HEK293 (cell line): Measurements from ENCODE around the gene PTBP1.

ENCODE experiments used
- MYNN ChIP-seq: fragments of 450-650 bp; formaldehyde crosslinking; IDR thresholded peaks from 2 replicates; pipeline ENCODE4 v1.5.1; 2016; ENCODE audit warnings: missing biosample characterization, missing genetic modification characterization, borderline replicate concordance
- SETDB1 ChIP-seq: IDR thresholded peaks from one replicate; pipeline ENCODE4 v1.6.1; 2017; ENCODE audit warnings: mild to moderate bottlenecking, low read length, moderate library complexity, mixed read lengths; ENCODE audit not compliant: insufficient read length
- TCF7L2 ChIP-seq: IDR thresholded peaks from 2 replicates; pipeline ENCODE4 v1.6.1; 2011; ENCODE audit warnings: low read depth, mild to moderate bottlenecking, inconsistent platforms, low read length, moderate library complexity, borderline replicate concordance
- YY1 ChIP-seq: fragments of 450-650 bp; formaldehyde crosslinking; IDR thresholded peaks from 2 replicates; pipeline ENCODE4 v1.5.1; 2018; ENCODE audit warnings: missing biosample characterization, missing genetic modification characterization
- ZNF274 ChIP-seq, 2 experiments: fragments of 200-500 bp in 1 of 2; fragments of 450-650 bp in 1 of 2; sonication (Bioruptor generic) in 1 of 2; formaldehyde crosslinking in 1 of 2; IDR thresholded peaks; 2 replicates each; pipeline versions ENCODE4 v1.5.1 to v1.6.1; 2014 to 2016; ENCODE audit warnings: borderline replicate concordance in 1 of 2, inconsistent platforms in 1 of 2, low read length in 1 of 2, missing biosample characterization in 1 of 2, missing genetic modification characterization in 1 of 2
- ZNF335 ChIP-seq: fragments of 450-650 bp; formaldehyde crosslinking; conservative IDR thresholded peaks from 2 replicates; pipeline ENCODE4 v1.5.1; 2016; ENCODE audit warnings: missing biosample characterization, missing genetic modification characterization
- ZNF501 ChIP-seq: fragments of 450-650 bp; formaldehyde crosslinking; IDR thresholded peaks from 2 replicates; pipeline ENCODE4 v1.5.1; 2016; ENCODE audit warnings: missing biosample characterization, missing genetic modification characterization
- ZNF600 ChIP-seq: fragments of 450-650 bp; formaldehyde crosslinking; IDR thresholded peaks from 2 replicates; pipeline ENCODE4 v1.5.1; 2016; ENCODE audit warnings: missing biosample characterization, missing genetic modification characterization
- ZNF785 ChIP-seq: fragments of 450-650 bp; formaldehyde crosslinking; IDR thresholded peaks from 2 replicates; pipeline ENCODE4 v1.5.1; 2016; ENCODE audit warnings: missing biosample characterization, missing genetic modification characterization
- TF ChIP-seq, protein P1 (sequence below): fragments of 450-650 bp; formaldehyde crosslinking; IDR thresholded peaks from 2 replicates; pipeline ENCODE4 v1.5.1; 2016; ENCODE audit warnings: missing biosample characterization, missing genetic modification characterization
- TF ChIP-seq, protein P2 (sequence below): fragments of 450-650 bp; formaldehyde crosslinking; IDR thresholded peaks from 2 replicates; pipeline ENCODE4 v1.5.1; 2016; ENCODE audit warnings: missing biosample characterization, missing genetic modification characterization
- TF ChIP-seq, protein P3 (sequence below): fragments of 450-650 bp; formaldehyde crosslinking; IDR thresholded peaks from 2 replicates; pipeline ENCODE4 v1.5.1; 2016; ENCODE audit warnings: missing biosample characterization, missing genetic modification characterization
- TF ChIP-seq, protein P4 (sequence below): fragments of 450-650 bp; formaldehyde crosslinking; IDR thresholded peaks from 2 replicates; pipeline ENCODE4 v1.5.1; 2016; ENCODE audit warnings: missing biosample characterization, missing genetic modification characterization, low read depth

DNA sequence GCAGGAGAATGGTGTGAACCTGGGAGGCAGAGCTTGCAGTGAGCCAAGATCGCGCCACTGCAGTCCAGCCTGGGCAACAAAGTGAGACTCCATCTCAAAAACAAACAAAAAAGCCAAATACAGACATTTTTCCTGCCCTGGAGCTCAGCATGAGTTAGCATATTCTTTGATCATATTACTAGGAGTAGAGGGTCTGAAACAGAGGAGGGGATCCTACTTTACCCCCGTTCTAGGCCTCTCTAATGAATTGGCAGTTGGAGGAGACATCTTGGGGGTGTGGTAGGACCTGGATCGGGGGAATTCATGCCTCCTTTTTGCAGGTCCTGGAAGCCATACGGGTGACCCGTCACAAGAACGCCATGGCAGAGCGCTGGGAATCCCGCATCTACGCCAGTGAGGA lies 34.1 kb upstream of the PTBP1 start:
- TF ChIP-seq TCF7L2 (no peak), SETDB1 (no peak), ZNF274 (IDR thresholded peaks at IDR 0.05; ENCODE audit: low read length) (no peak), ZNF274 (tag by site-specific recombination; IDR thresholded peaks at IDR 0.05; ENCODE audit: borderline replicate concordance) (no peak), MYNN (no peak), ZNF335 (tag by site-specific recombination) (no peak), ZNF600 (tag by site-specific recombination) (no peak), ZNF785 (tag by site-specific recombination) (no peak), YY1 (tag by site-specific recombination) (no peak), ZNF501 (tag by site-specific recombination) (no peak)
- TF ChIP-seq, protein P1, sequence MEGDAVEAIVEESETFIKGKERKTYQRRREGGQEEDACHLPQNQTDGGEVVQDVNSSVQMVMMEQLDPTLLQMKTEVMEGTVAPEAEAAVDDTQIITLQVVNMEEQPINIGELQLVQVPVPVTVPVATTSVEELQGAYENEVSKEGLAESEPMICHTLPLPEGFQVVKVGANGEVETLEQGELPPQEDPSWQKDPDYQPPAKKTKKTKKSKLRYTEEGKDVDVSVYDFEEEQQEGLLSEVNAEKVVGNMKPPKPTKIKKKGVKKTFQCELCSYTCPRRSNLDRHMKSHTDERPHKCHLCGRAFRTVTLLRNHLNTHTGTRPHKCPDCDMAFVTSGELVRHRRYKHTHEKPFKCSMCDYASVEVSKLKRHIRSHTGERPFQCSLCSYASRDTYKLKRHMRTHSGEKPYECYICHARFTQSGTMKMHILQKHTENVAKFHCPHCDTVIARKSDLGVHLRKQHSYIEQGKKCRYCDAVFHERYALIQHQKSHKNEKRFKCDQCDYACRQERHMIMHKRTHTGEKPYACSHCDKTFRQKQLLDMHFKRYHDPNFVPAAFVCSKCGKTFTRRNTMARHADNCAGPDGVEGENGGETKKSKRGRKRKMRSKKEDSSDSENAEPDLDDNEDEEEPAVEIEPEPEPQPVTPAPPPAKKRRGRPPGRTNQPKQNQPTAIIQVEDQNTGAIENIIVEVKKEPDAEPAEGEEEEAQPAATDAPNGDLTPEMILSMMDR (tag by site-specific recombination), result no peak
- TF ChIP-seq, protein P2, sequence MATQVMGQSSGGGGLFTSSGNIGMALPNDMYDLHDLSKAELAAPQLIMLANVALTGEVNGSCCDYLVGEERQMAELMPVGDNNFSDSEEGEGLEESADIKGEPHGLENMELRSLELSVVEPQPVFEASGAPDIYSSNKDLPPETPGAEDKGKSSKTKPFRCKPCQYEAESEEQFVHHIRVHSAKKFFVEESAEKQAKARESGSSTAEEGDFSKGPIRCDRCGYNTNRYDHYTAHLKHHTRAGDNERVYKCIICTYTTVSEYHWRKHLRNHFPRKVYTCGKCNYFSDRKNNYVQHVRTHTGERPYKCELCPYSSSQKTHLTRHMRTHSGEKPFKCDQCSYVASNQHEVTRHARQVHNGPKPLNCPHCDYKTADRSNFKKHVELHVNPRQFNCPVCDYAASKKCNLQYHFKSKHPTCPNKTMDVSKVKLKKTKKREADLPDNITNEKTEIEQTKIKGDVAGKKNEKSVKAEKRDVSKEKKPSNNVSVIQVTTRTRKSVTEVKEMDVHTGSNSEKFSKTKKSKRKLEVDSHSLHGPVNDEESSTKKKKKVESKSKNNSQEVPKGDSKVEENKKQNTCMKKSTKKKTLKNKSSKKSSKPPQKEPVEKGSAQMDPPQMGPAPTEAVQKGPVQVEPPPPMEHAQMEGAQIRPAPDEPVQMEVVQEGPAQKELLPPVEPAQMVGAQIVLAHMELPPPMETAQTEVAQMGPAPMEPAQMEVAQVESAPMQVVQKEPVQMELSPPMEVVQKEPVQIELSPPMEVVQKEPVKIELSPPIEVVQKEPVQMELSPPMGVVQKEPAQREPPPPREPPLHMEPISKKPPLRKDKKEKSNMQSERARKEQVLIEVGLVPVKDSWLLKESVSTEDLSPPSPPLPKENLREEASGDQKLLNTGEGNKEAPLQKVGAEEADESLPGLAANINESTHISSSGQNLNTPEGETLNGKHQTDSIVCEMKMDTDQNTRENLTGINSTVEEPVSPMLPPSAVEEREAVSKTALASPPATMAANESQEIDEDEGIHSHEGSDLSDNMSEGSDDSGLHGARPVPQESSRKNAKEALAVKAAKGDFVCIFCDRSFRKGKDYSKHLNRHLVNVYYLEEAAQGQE, result no peak
- TF ChIP-seq, protein P3, sequence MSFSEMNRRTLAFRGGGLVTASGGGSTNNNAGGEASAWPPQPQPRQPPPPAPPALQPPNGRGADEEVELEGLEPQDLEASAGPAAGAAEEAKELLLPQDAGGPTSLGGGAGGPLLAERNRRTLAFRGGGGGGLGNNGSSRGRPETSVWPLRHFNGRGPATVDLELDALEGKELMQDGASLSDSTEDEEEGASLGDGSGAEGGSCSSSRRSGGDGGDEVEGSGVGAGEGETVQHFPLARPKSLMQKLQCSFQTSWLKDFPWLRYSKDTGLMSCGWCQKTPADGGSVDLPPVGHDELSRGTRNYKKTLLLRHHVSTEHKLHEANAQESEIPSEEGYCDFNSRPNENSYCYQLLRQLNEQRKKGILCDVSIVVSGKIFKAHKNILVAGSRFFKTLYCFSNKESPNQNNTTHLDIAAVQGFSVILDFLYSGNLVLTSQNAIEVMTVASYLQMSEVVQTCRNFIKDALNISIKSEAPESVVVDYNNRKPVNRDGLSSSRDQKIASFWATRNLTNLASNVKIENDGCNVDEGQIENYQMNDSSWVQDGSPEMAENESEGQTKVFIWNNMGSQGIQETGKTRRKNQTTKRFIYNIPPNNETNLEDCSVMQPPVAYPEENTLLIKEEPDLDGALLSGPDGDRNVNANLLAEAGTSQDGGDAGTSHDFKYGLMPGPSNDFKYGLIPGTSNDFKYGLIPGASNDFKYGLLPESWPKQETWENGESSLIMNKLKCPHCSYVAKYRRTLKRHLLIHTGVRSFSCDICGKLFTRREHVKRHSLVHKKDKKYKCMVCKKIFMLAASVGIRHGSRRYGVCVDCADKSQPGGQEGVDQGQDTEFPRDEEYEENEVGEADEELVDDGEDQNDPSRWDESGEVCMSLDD (tag by site-specific recombination), result no peak
- TF ChIP-seq, protein P4, sequence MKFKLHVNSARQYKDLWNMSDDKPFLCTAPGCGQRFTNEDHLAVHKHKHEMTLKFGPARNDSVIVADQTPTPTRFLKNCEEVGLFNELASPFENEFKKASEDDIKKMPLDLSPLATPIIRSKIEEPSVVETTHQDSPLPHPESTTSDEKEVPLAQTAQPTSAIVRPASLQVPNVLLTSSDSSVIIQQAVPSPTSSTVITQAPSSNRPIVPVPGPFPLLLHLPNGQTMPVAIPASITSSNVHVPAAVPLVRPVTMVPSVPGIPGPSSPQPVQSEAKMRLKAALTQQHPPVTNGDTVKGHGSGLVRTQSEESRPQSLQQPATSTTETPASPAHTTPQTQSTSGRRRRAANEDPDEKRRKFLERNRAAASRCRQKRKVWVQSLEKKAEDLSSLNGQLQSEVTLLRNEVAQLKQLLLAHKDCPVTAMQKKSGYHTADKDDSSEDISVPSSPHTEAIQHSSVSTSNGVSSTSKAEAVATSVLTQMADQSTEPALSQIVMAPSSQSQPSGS, result no peak
